ENCODE data around the gene KRT6C.

- no peak for TF ChIP-seq CTCF (IDR thresholded peaks at IDR 0.05; ENCODE audit: low read length)
- no peak for TF ChIP-seq EZH2 (IDR thresholded peaks at IDR 0.05; ENCODE audit: borderline replicate concordance, low read length)
Observed at GRCh38 chr12:52464897-52465296, 8.7 kb downstream of the KRT6C start.
